GM12892 (cell line): Measurements from ENCODE around the gene SKOR1.

Source experiments
- POLR2A ChIP-seq: IDR thresholded peaks from 2 replicates; pipeline ENCODE4 v1.6.1; 2011; ENCODE audit warnings: low read depth, low read length, control low read depth
- POLR2AphosphoS5 ChIP-seq: IDR thresholded peaks from 2 replicates; pipeline ENCODE4 v1.6.1; 2011; ENCODE audit warnings: low read depth, low read length, control low read depth
- TAF1 ChIP-seq: IDR thresholded peaks from 2 replicates; pipeline ENCODE4 v1.6.1; 2011; ENCODE audit warnings: low read depth, mild to moderate bottlenecking, control low read depth, low read length, borderline replicate concordance

DNA sequence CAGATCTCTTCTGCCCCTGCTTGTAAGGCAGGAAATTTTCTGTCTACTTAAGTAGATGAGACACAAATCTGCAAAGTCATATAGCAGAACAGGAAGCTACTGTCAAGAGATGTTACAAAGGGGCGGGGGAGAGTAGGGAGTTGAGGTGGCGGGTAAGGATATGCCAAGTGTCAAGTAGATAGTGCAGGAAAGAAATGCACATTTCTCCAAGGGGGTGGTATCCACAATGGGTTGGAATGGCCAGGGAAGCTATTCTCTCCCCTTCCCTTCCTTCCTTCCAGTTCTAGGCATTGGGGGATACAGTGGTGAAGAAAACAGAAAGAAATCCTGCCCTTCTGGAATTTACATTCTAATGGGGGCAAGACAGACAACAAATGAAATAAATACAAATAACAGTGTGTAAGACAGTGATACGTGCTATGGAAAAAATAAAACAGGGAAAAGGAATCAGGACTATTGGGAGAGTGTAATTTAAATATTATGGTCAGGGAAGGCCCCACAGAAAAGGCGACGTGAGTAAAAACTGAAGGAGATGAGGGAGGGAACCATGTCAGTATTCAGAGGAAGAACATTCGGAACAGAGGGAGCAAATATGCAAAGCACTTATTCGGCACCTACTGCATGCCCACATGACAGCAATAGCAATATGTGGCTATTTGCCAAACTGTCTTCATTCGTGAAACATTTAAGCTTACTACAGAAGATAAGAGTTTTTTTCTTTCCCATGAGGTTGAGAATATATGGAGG is 57.4 kb downstream of the SKOR1 start:
- no peak for TF ChIP-seq TAF1
- no peak for TF ChIP-seq POLR2AphosphoS5
- TF ChIP-seq POLR2A: no peak
